Aorta (tissue), 5 donors: ENCODE data around the gene MRPS27. TPM values are rescaled to one million over a fixed set of nuclear protein-coding genes. Genes with fewer than 3 reads are reported as not detected.

Experiments
- ATAC-seq: fragments of 200-7000 bp; cut with Tn5 transposase; one replicate; pipeline ENCODE4 v1.9.1; 2022; ENCODE audit warnings: moderate library complexity; ENCODE audit not compliant: low FRiP score
- DNase-seq, 2 donors: peaks; one replicate each; pipeline ENCODE4 v3.0.0-alpha.2; 2020
- H3K27ac ChIP-seq, 2 donors: one replicate each; pipeline ENCODE4 v1.5.1; 2013; ENCODE audit warnings: low read length in 2 of 2, mild to moderate bottlenecking in 2 of 2, moderate library complexity in 2 of 2, control low read depth in 1 of 2, inconsistent platforms in 1 of 2, low read depth in 1 of 2
- H3K27me3 ChIP-seq, 2 donors: one replicate each; pipeline ENCODE4 v1.6.1; 2013; ENCODE audit warnings: control low read depth in 1 of 2, low read length in 1 of 2, mild to moderate bottlenecking in 1 of 2, moderate library complexity in 1 of 2; ENCODE audit not compliant: insufficient read depth in 2 of 2, control insufficient read depth in 1 of 2
- H3K36me3 ChIP-seq, 2 donors: one replicate each; pipeline ENCODE4 v1.6.1; 2013; ENCODE audit warnings: control low read depth in 1 of 2, low read length in 1 of 2, mild to moderate bottlenecking in 1 of 2; ENCODE audit not compliant: insufficient read depth in 2 of 2, control insufficient read depth in 1 of 2
- H3K4me1 ChIP-seq, 2 donors: one replicate each; pipeline ENCODE4 v1.6.1; 2013; ENCODE audit warnings: low read length in 2 of 2, control low read depth in 1 of 2, mild to moderate bottlenecking in 1 of 2, moderate library complexity in 1 of 2; ENCODE audit not compliant: insufficient read depth in 2 of 2, control insufficient read depth in 1 of 2
- H3K4me3 ChIP-seq, 2 donors: one replicate each; pipeline ENCODE4 v1.5.1; 2013; ENCODE audit warnings: low read length in 2 of 2, control low read depth in 1 of 2, mild to moderate bottlenecking in 1 of 2
- H3K9me3 ChIP-seq: one replicate; pipeline ENCODE4 v1.6.1; 2013; ENCODE audit warnings: mild to moderate bottlenecking, low read length; ENCODE audit not compliant: control insufficient read depth
- WGBS, 2 donors: extraction: QIAGEN DNeasy Blood & Tissue Kit; methylation state at CpG; one replicate each; pipeline ENCODE4 v1.1.7; 2013; 5-methylcytosine and 5-hydroxymethylcytosine counted together
- intact Hi-C, 2 donors: fragments of 100-400 bp; cut with DNase I; formaldehyde crosslinking; loops; one replicate each; pipeline versions ENCODE4 v1.14.2 to v1.15.0; 2022
- polyA plus RNA-seq, 2 donors: library from polyadenylated mRNA; stranded (reverse); fragments of 200-250 nt; gene quantifications; one replicate each; pipeline ENCODE4 v1.2.3, GENCODE V29; 2013
- total RNA-seq, 2 donors: library from RNA; stranded (reverse); fragmentation: NEBNext Ultra II Directional; extraction: Animal tissue kit (Norgen Biotek cat#: 25700); gene quantifications; one replicate each; pipeline ENCODE4 v1.2.1, GENCODE V29; 2021
- donor health status: healthy with polysubstance abuse.
- donor health status: Bipolar disorder and iron deficiency.
- donor health status: DM: no; HTN: no; CAD: no.
- donor health status: DM: no; HTN: no; CAD: no.
- donor health status: DM: yes; HTN: yes; CAD: no.

MRPS27 gene
- total and polyA plus RNA-seq, 4 donors: 22.5 to 42.1 (median 34.7) TPM

DNA sequence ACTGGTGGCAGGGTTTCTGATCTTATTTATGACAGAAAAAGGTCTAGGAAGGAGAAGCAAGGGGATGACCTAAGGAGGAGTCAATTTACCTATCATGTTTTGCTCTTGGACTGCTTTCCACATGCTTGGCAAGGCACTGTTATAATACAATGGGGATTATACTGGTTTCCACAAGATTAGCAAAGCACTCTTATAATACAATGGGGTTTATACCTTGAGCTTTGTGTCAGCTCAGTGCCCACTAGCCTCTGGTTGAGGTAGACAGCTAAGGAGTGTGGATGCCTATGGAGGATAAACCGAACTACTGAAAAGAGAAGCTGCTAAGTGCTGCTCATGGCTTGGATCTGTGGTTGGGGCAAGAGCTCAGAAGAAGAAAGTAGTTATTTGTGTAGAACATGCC, 68.7 kb downstream of the MRPS27 start:
- Histone ChIP-seq H3K27ac (peak overlapping the region; percentile 7 to 64), H3K9me3 (no peaks in the 10 kb centered on the region), H3K4me3 (no peak overlapping the region), H3K36me3 (no peaks in the 10 kb centered on the region), H3K27me3 (no peaks in the 10 kb centered on the region), H3K4me1 (peaks cover under 1 to 4% of the 10 kb centered on the region in 2 donors)
- WGBS, 2 donors: 82 to 90% methylated on average over 1 of the region's 1 CpG
- ATAC-seq: no peak
- intact Hi-C loops: no loop called here
- DNase-seq: no peak

DNA sequence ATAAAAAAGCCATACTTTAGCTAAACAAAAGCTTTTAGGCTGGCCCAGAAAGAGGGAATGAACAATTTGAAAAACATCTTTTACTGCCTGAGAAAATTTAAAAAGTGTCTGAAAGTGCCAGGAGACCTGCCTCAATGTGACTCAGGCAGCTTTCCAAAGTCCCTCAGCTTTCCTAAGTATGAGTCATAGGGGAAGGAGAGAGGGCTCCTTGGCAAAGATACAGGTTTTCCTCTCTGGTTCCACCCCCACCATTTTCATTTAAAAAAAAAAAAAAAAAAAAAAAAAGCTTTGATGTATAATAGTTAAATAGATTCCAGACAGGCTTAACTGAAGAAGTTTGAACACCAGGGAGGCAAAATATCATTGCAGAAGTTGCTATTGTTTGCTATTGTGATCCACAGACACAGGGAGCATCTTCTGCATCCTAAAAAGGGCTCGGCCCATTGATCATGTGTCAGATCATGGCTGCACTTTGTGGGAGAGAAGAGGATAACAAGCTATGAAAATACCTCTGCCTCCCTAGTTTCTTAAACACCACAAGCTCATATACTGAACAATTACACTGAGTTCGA, 71.5 kb downstream of the MRPS27 start:
- Histone ChIP-seq H3K36me3 (no peaks in the 10 kb centered on the region), H3K4me3 (no peak overlapping the region), H3K27me3 (no peaks in the 10 kb centered on the region), H3K4me1 (peaks cover 9 to 15% of the 10 kb centered on the region in 2 donors), H3K9me3 (no peaks in the 10 kb centered on the region), H3K27ac (peak overlapping the region; percentile 57 to 67)
- WGBS, 2 donors: 17 to 32% methylated on average over 2 of the region's 2 CpGs
- intact Hi-C loops: loop anchor here (5.0 kb wide), 5 partner anchors 36 to 96 kb away; no protein-coding TSS in a partner anchor
- ATAC-seq (peak; percentile 54), DNase-seq (peak in 1 of 2 donors; percentile 64)

DNA sequence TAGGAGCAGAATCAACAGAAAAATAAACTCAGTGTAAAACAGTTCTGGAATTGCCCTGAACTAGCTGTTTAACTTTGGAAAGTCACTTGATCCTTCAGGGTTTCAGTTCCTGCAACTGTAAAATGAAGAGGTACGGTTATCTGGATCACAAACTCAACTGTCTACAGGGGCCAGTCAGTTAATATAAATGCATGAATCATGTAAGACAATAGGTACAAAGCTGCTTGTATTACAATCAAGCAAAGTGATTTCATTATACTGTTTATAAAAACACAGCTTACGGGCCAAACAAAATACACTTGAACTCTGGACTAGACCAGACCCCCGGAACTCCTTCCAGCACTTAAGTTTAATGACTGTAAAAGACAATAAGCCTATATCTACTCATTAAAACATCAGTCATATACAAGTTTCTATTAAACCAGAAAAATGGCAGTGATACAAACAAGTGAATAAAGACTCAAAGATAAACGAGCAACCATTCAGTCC, 73.0 kb downstream of the MRPS27 start:
- ATAC-seq: no peak
- Histone ChIP-seq H3K9me3 (no peaks in the 10 kb centered on the region), H3K36me3 (no peaks in the 10 kb centered on the region), H3K4me1 (peaks cover 9 to 15% of the 10 kb centered on the region in 2 donors), H3K27ac (peak overlapping the region; percentile 48 to 98), H3K4me3 (no peak overlapping the region), H3K27me3 (no peaks in the 10 kb centered on the region)
- DNase-seq: no peak
- WGBS, 2 donors: 5% methylated on average over 4 of the region's 4 CpGs
- intact Hi-C loops: loop anchor here (5.0 kb wide), 5 partner anchors 35 to 95 kb away; no protein-coding TSS in a partner anchor

DNA sequence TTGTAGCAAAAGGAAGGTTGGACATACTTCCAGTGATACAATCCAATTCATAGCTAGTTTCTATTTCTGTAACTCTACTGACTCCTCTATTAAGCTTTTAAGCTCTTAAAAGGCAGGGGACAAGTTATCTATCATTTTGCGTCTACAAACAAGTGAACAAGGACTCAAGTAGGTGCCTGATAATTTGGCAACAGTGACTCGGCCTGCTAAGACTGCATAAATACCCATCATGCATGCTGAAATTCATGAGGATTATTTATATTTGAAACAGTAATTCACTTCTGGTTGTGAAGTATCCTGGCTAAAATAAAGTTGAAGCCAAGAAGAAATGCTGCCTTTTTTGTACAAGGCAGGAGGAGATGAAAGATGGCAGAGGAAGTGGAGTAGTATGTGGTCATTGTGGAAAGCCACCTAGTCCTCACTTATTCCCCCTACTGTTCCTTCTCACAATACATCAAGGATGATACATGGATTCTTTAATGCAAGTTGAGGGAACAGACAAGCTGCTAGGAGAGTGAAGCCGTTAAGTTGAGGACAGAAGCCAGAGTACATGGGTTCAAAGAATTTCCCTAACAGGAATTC, 74.0 kb downstream of the MRPS27 start:
- intact Hi-C loops: loop anchor here (5.0 kb wide), 5 partner anchors 34 to 94 kb away; no protein-coding TSS in a partner anchor
- no peaks in the 10 kb centered on the region for H3K36me3 ChIP-seq
- DNase-seq (no peak), ATAC-seq (no peak)
- H3K4me3 ChIP-seq: no peak overlapping the region
- H3K9me3 ChIP-seq: no peaks in the 10 kb centered on the region
- H3K27me3 ChIP-seq: no peaks in the 10 kb centered on the region
- H3K27ac ChIP-seq: peak overlapping the region; percentile 95 to 98
- peaks cover 9 to 16% of the 10 kb centered on the region in 2 donors for H3K4me1 ChIP-seq
- WGBS, 2 donors: 6 to 11% methylated on average over 3 of the region's 3 CpGs

DNA sequence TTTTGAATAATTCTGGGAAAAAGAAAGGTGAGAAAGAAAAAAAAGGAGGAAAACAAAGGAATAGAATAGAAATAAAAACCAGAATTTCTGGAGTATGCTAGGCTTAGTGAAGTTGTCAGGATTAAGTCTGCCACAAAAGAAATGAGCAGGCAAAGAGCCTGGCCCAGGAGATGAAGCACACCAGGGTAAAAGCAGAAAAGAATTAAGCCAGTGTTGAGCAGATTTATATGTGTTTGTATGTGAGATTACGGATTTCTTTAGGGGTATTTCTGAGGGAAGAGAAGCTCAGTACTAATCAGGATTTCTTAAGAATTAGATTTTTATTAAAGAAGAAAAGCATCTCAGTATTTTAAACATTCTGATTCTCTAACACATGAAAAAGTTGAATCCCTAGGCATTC, 74.5 kb downstream of the MRPS27 start:
- Histone ChIP-seq H3K36me3 (no peaks in the 10 kb centered on the region), H3K9me3 (no peaks in the 10 kb centered on the region), H3K27me3 (no peaks in the 10 kb centered on the region), H3K27ac (peak overlapping the region in 1 of 2 donors; percentile 98), H3K4me1 (peaks cover 9 to 19% of the 10 kb centered on the region in 2 donors), H3K4me3 (no peak overlapping the region)
- 12 to 23% methylated on average over 1 of the region's 1 CpG for WGBS, 2 donors
- intact Hi-C loops: loop anchor here (5.0 kb wide), 5 partner anchors 33 to 93 kb away; no protein-coding TSS in a partner anchor
- DNase-seq (no peak), ATAC-seq (no peak)

DNA sequence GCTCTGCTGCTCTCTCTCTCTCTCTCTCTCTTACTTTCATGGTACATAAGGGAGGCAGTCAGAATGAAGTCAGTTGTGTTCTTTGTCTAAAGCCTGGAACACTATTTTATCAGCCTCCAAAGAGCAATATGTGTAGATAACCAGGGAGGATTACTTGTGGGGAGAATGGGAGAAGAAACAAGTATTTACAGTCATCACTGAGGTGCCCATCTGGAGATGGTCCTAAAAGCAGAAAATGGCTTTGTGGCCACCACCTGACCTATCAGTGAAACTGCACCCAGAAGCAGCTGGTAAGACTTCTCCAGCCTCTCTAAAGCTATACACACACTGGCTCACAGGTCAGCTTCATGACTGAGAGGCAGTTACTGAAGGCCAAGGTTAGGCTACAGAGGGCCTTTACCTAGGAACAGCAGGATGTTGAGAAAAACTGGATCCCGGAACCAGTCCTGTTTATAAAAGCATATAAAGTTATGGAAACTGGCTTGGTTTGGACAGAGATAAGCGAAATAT, 75.1 kb downstream of the MRPS27 start:
- Histone ChIP-seq H3K27ac (peak overlapping the region; percentile 95 to 98), H3K4me3 (no peak overlapping the region), H3K36me3 (no peaks in the 10 kb centered on the region), H3K9me3 (no peaks in the 10 kb centered on the region), H3K4me1 (peaks cover 9 to 19% of the 10 kb centered on the region in 2 donors), H3K27me3 (no peaks in the 10 kb centered on the region)
- DNase-seq (no peak), ATAC-seq (peak; percentile 58)
- intact Hi-C loops: loop anchor here (5.0 kb wide), 5 partner anchors 33 to 93 kb away; no protein-coding TSS in a partner anchor
- WGBS, 2 donors: 4 to 8% methylated on average over 2 of the region's 2 CpGs

DNA sequence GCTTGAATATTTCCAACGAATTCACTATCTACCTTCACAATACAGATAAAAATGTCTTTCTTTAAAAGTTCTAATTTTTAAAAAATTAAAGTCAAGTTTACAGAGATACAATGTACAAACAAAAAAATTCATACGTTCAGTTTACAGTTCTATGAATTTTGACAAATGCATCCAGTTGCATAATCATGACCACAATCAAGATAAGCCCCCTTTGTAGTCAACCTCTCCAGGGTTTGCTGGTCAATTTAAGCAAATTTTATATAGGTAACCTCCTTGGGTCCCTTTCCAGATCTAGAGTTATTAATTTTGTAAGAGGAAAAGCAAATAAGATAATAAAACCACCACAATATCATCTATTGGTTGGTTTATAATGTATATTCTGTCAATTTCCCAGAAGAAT, 76.3 kb downstream of the MRPS27 start:
- no peak for DNase-seq
- WGBS, 2 donors: 64 to 70% methylated on average over 2 of the region's 2 CpGs
- Histone ChIP-seq H3K36me3 (no peaks in the 10 kb centered on the region), H3K4me1 (peaks cover 9 to 21% of the 10 kb centered on the region in 2 donors), H3K9me3 (no peaks in the 10 kb centered on the region), H3K27ac (no peak overlapping the region), H3K4me3 (no peak overlapping the region), H3K27me3 (no peaks in the 10 kb centered on the region)
- intact Hi-C loops: no loop called here
- no peak for ATAC-seq

DNA sequence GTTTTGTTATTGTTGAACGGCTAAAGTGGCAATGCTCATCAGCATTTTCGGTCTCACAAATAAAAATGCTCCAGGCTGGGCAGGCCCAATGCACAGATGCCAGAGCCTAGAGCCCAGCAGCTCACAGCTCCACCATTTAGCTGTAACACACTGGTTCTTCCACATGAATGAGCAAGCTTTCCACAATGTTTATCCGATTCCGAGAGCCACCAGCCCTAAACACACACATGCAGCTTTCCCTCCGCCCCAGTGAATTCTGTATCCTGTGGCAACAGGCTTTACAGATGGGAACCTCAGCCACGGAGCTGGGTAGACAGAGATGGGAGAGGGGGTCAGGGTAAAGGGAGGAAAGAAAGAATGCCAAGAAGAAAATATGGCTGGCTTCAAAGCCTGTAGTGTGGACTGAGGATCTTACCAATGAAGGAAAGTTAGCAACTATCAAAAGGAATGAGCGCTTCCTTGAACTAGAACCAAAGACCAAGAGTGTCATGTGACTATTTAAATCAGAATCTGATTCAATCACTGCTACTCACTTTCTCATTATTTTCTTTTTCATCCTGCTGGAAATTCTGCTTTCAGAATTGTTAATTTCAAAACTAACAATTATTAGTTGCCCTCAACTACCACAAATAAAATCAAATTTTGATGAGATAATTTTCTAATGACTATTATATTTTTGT, 77.1 kb downstream of the MRPS27 start:
- Histone ChIP-seq H3K4me1 (peaks cover 9 to 21% of the 10 kb centered on the region in 2 donors), H3K9me3 (no peaks in the 10 kb centered on the region), H3K27ac (peak overlapping the region in 1 of 2 donors; percentile 71), H3K4me3 (no peak overlapping the region), H3K36me3 (no peaks in the 10 kb centered on the region), H3K27me3 (no peaks in the 10 kb centered on the region)
- DNase-seq (no peak), ATAC-seq (no peak)
- 45 to 62% methylated on average over 7 of the region's 7 CpGs for WGBS, 2 donors
- intact Hi-C loops: no loop called here
